ENCODE measurements around the gene ZNF143.
"Not testable (repeated sequence)": the region's sequence is repeated elsewhere in the genome, so short reads cannot be mapped to it uniquely, and the experiment has no call there.

ZNF143 gene

GRCh38 chr11:9498457-9499078, 37.8 kb downstream of the ZNF143 start:
- DNase-seq (ENCODE audit: low read depth), result no peak

- DNase-seq (ENCODE audit: low read depth), result peak; percentile 53
Measured at GRCh38 chr11:9506489-9507276, 45.9 kb downstream of the ZNF143 start.

GRCh38 chr11:9507277-9507580, 46.4 kb downstream of the ZNF143 start:
- DNase-seq (ENCODE audit: low read depth), result no peak

- DNase-seq (ENCODE audit: low read depth), result no peak
Measured at GRCh38 chr11:9509041-9509440, 48.2 kb downstream of the ZNF143 start.

GRCh38 chr11:9512370-9513019, 51.7 kb downstream of the ZNF143 start:
- no peak for DNase-seq (ENCODE audit: low read depth)

GRCh38 chr11:9514576-9514975, 53.8 kb downstream of the ZNF143 start:
- not testable (repeated sequence) for DNase-seq (ENCODE audit: low read depth)

- DNase-seq (ENCODE audit: low read depth), result no peak
Measured at GRCh38 chr11:9516113-9516512, 55.3 kb downstream of the ZNF143 start.

GRCh38 chr11:9518835-9519410, 58.1 kb downstream of the ZNF143 start:
- no peak for DNase-seq (ENCODE audit: low read depth)

GRCh38 chr11:9524001-9524400, 63.2 kb downstream of the ZNF143 start:
- no peak for DNase-seq (ENCODE audit: low read depth)

GRCh38 chr11:9525116-9525515, 64.3 kb downstream of the ZNF143 start:
- DNase-seq (ENCODE audit: low read depth), result no peak

GRCh38 chr11:9527481-9528135, 66.8 kb downstream of the ZNF143 start:
- no peak for DNase-seq (ENCODE audit: low read depth)

- DNase-seq (ENCODE audit: low read depth), result no peak
Measured at GRCh38 chr11:9528136-9528501, 67.3 kb downstream of the ZNF143 start.

GRCh38 chr11:9528573-9529333, 67.9 kb downstream of the ZNF143 start:
- no peak for DNase-seq (ENCODE audit: low read depth)

- no peak for DNase-seq (ENCODE audit: low read depth)
Measured at GRCh38 chr11:9529334-9529650, 68.5 kb downstream of the ZNF143 start.

GRCh38 chr11:9530020-9530621, 69.3 kb downstream of the ZNF143 start:
- DNase-seq (ENCODE audit: low read depth), result no peak

- no peak for DNase-seq (ENCODE audit: low read depth)
Measured at GRCh38 chr11:9530901-9531625, 70.3 kb downstream of the ZNF143 start.

GRCh38 chr11:9533058-9533457, 72.2 kb downstream of the ZNF143 start:
- DNase-seq (ENCODE audit: low read depth), result no peak

- DNase-seq (ENCODE audit: low read depth), result no peak
Measured at GRCh38 chr11:9533736-9534473, 73.1 kb downstream of the ZNF143 start.

- peak; percentile 67 for DNase-seq (ENCODE audit: low read depth)
Measured at GRCh38 chr11:9535189-9535781, 74.5 kb downstream of the ZNF143 start.

- DNase-seq (ENCODE audit: low read depth), result no peak
Measured at GRCh38 chr11:9538548-9538947, 77.7 kb downstream of the ZNF143 start.

Measured in stimulated activated CD8-positive, alpha-beta memory T cell treated with anti-CD3 and anti-CD28 coated beads, Interleukin-15, amount 100 ng/mL, for 24 hours (primary cell).